Liver (tissue), 9 donors: Measurements from ENCODE around the gene JAKMIP1. TPM values are rescaled to one million over a fixed set of nuclear protein-coding genes. Genes with fewer than 3 reads are reported as not detected.

Source experiments
- DNase-seq: peaks from one replicate; pipeline ENCODE4 v3.0.0-alpha.2; 2017; ENCODE audit warnings: low spot score
- H3K27ac ChIP-seq, 2 donors: one replicate each; pipeline ENCODE4 v1.7.0; 2013; ENCODE audit warnings: inconsistent platforms in 2 of 2, low read length in 2 of 2, control low read depth in 1 of 2, low read depth in 1 of 2, mild to moderate bottlenecking in 1 of 2
- H3K27me3 ChIP-seq, 4 donors: one replicate each; pipeline versions ENCODE4 v1.6.1 to v1.7.0; 2013; ENCODE audit warnings: low read length in 3 of 4, inconsistent platforms in 1 of 4, mild to moderate bottlenecking in 1 of 4, moderate library complexity in 1 of 4; ENCODE audit not compliant: control insufficient read depth in 4 of 4, insufficient read depth in 4 of 4
- H3K36me3 ChIP-seq, 4 donors: one replicate each; pipeline versions ENCODE4 v1.6.1 to v1.7.0; 2013; ENCODE audit warnings: low read length in 3 of 4, mild to moderate bottlenecking in 3 of 4, low read depth in 1 of 4, moderate library complexity in 1 of 4; ENCODE audit not compliant: control insufficient read depth in 4 of 4, insufficient read depth in 3 of 4
- H3K4me1 ChIP-seq, 4 donors: one replicate each; pipeline versions ENCODE4 v1.6.1 to v1.7.0; 2013; ENCODE audit warnings: low read length in 3 of 4, mild to moderate bottlenecking in 3 of 4, moderate library complexity in 1 of 4; ENCODE audit not compliant: control insufficient read depth in 4 of 4, insufficient read depth in 4 of 4
- H3K4me3 ChIP-seq, 3 donors: one replicate each; pipeline versions ENCODE4 v1.6.1 to v1.7.0; 2013; ENCODE audit warnings: low read length in 3 of 3, control low read depth in 1 of 3, low read depth in 1 of 3, mild to moderate bottlenecking in 1 of 3
- H3K9ac ChIP-seq, 2 donors: one replicate each; pipeline ENCODE4 v1.7.0; 2013; ENCODE audit warnings: low read length in 2 of 2, mild to moderate bottlenecking in 2 of 2, moderate library complexity in 2 of 2, control low read depth in 1 of 2, low read depth in 1 of 2
- H3K9me3 ChIP-seq, 4 donors: one replicate each; pipeline versions ENCODE4 v1.6.1 to v1.7.0; 2013; ENCODE audit warnings: low read length in 3 of 4; ENCODE audit not compliant: control insufficient read depth in 4 of 4
- EGR1 ChIP-seq, 2 donors: IDR thresholded peaks; 2 replicates each; pipeline ENCODE4 v1.6.1; 2016 to 2018; ENCODE audit warnings: antibody characterized with exemption in 2 of 2, low read depth in 2 of 2
- FOXA2 ChIP-seq: IDR thresholded peaks from 2 replicates; pipeline ENCODE4 v1.6.1; 2016; ENCODE audit warnings: antibody characterized with exemption
- GABPA ChIP-seq, 2 donors: IDR thresholded peaks in 1 of 2; conservative IDR thresholded peaks in 1 of 2; 2 replicates each; pipeline ENCODE4 v1.6.1; 2016; ENCODE audit warnings: antibody characterized with exemption in 2 of 2, mild to moderate bottlenecking in 1 of 2, moderate library complexity in 1 of 2
- HNF4A ChIP-seq, 2 donors: conservative IDR thresholded peaks; 2 replicates each; pipeline ENCODE4 v1.6.1; 2016; ENCODE audit warnings: antibody characterized with exemption in 2 of 2, mild to moderate bottlenecking in 2 of 2
- HNF4G ChIP-seq: IDR thresholded peaks from 2 replicates; pipeline ENCODE4 v1.6.1; 2016; ENCODE audit warnings: antibody characterized with exemption
- JUND ChIP-seq, 2 donors: IDR thresholded peaks; 2 replicates each; pipeline ENCODE4 v1.6.1; 2016; ENCODE audit warnings: antibody characterized with exemption in 2 of 2
- RAD21 ChIP-seq, 2 donors: IDR thresholded peaks; 2 replicates each; pipeline ENCODE4 v1.6.1; 2016; ENCODE audit warnings: antibody characterized with exemption in 2 of 2, mild to moderate bottlenecking in 2 of 2
- TAF1 ChIP-seq: conservative IDR thresholded peaks from 2 replicates; pipeline ENCODE4 v1.6.1; 2016; ENCODE audit warnings: antibody characterized with exemption, mild to moderate bottlenecking
- YY1 ChIP-seq: IDR thresholded peaks from 2 replicates; pipeline ENCODE4 v1.6.1; 2016; ENCODE audit warnings: antibody characterized with exemption, mild to moderate bottlenecking
- WGBS: extraction: QIAGEN DNeasy Blood & Tissue Kit; methylation state at CpG from one replicate; pipeline ENCODE4 v1.1.7; 2013; 5-methylcytosine and 5-hydroxymethylcytosine counted together
- polyA plus RNA-seq, 2 donors: library from polyadenylated mRNA; stranded (reverse) in 1 of 2; unstranded in 1 of 2; fragments of 200-250 nt in 1 of 2; fragments of >200 nt in 1 of 2; fragmentation: Nextera tagmentation in 1 of 2; extraction: Ambion mirVana in 1 of 2; gene quantifications; one replicate each; pipeline versions ENCODE4 v1.2.1 to v1.2.3, GENCODE V29; 2013 to 2015
- total RNA-seq, 2 donors: library from RNA; depleted of rRNA; stranded (reverse); fragments of >200 nt; gene quantifications; one replicate each; pipeline ENCODE4 v1.2.3, GENCODE V29; 2014
- TF ChIP-seq, protein P1 (sequence below): IDR thresholded peaks from 2 replicates; pipeline ENCODE4 v1.6.1; 2016; ENCODE audit warnings: antibody characterized with exemption, mild to moderate bottlenecking
- TF ChIP-seq, protein P2 (sequence below): IDR thresholded peaks from 2 replicates; pipeline ENCODE4 v1.6.1; 2016; ENCODE audit warnings: antibody characterized with exemption
- TF ChIP-seq, protein P3 (sequence below): fragments of 150-350 bp; IDR thresholded peaks from 2 replicates; pipeline ENCODE4 v1.5.1; 2017; ENCODE audit warnings: improper control_type of control experiment, low read depth, low read length; ENCODE audit not compliant: missing input control
- donor health status: healthy.
- donor health status: healthy.
- donor health status: healthy.
- donor health status: healthy.
- donor health status: healthy.

The JAKMIP1 gene
- total and polyA plus RNA-seq, 4 donors, result 0.08 to 0.50 TPM; not detected in 2

DNA sequence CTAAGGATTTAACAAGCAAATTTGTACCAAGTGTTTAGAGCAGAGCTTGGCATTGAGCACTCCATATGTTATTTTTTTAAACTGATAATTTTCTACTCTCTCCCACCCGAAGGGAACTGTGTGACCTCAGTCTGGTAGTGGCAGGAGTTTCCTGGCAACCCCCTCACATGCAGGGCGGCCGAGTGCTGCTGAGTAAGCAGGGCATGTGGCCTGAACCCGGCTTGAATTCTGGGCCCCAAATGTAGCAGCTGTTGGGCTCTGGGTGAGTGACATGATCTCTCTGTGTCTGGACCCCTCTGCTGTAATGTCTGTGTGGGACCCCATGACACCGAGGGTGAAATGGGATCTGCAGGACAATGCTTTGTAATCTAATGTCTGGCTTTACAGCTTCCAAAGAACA, 168.5 kb downstream of the JAKMIP1 start:
- H3K27ac ChIP-seq, result no peak overlapping the region
- H3K9ac ChIP-seq, result no peak overlapping the region
- H3K27me3 ChIP-seq, result no peaks in the 10 kb centered on the region
- no peak for TF ChIP-seq FOXA2
- TF ChIP-seq JUND (IDR thresholded peaks at IDR 0.05), result no peak
- TF ChIP-seq GABPA (IDR thresholded peaks at IDR 0.05 in 1 of 2, conservative IDR thresholded peaks at IDR 0.05 in 1 of 2), result no peak
- TF ChIP-seq, protein P1, sequence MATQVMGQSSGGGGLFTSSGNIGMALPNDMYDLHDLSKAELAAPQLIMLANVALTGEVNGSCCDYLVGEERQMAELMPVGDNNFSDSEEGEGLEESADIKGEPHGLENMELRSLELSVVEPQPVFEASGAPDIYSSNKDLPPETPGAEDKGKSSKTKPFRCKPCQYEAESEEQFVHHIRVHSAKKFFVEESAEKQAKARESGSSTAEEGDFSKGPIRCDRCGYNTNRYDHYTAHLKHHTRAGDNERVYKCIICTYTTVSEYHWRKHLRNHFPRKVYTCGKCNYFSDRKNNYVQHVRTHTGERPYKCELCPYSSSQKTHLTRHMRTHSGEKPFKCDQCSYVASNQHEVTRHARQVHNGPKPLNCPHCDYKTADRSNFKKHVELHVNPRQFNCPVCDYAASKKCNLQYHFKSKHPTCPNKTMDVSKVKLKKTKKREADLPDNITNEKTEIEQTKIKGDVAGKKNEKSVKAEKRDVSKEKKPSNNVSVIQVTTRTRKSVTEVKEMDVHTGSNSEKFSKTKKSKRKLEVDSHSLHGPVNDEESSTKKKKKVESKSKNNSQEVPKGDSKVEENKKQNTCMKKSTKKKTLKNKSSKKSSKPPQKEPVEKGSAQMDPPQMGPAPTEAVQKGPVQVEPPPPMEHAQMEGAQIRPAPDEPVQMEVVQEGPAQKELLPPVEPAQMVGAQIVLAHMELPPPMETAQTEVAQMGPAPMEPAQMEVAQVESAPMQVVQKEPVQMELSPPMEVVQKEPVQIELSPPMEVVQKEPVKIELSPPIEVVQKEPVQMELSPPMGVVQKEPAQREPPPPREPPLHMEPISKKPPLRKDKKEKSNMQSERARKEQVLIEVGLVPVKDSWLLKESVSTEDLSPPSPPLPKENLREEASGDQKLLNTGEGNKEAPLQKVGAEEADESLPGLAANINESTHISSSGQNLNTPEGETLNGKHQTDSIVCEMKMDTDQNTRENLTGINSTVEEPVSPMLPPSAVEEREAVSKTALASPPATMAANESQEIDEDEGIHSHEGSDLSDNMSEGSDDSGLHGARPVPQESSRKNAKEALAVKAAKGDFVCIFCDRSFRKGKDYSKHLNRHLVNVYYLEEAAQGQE, result no peak
- TF ChIP-seq YY1, result no peak
- no peak for TF ChIP-seq RAD21 (IDR thresholded peaks at IDR 0.05)
- TF ChIP-seq HNF4A (conservative IDR thresholded peaks at IDR 0.05), result no peak
- TF ChIP-seq, protein P2, sequence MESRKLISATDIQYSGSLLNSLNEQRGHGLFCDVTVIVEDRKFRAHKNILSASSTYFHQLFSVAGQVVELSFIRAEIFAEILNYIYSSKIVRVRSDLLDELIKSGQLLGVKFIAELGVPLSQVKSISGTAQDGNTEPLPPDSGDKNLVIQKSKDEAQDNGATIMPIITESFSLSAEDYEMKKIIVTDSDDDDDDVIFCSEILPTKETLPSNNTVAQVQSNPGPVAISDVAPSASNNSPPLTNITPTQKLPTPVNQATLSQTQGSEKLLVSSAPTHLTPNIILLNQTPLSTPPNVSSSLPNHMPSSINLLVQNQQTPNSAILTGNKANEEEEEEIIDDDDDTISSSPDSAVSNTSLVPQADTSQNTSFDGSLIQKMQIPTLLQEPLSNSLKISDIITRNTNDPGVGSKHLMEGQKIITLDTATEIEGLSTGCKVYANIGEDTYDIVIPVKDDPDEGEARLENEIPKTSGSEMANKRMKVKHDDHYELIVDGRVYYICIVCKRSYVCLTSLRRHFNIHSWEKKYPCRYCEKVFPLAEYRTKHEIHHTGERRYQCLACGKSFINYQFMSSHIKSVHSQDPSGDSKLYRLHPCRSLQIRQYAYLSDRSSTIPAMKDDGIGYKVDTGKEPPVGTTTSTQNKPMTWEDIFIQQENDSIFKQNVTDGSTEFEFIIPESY, result no peak
- TF ChIP-seq HNF4G, result no peak
- no peak for TF ChIP-seq TAF1
- no peak for DNase-seq
- WGBS, result 67% methylated on average over 5 of the region's 5 CpGs
- H3K4me1 ChIP-seq, result no peaks in the 10 kb centered on the region
- no peaks in the 10 kb centered on the region for H3K36me3 ChIP-seq
- H3K4me3 ChIP-seq, result no peak overlapping the region
- H3K9me3 ChIP-seq, result no peaks in the 10 kb centered on the region

DNA sequence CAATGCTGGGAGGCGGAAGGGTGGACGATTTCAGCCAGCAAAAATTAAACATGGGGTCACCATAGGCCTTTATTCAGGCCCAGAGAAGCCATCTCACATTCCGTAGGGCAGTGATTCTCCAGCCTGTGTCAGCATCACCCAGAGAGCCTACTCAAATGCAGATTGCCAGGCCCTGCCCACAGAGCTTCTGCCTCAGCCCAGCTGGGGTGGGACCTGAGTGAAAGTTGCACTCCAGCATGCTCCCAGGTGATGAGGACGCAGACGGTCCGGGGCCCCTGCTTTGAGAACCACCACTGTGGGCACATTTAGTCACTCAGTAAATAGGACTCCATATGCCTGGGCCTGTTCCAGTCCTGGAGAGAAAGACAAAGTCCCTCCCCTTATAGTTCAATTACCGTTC, 169.7 kb downstream of the JAKMIP1 start:
- no peak overlapping the region for H3K4me3 ChIP-seq
- no peak overlapping the region for H3K9ac ChIP-seq
- DNase-seq, result no peak
- H3K9me3 ChIP-seq, result no peaks in the 10 kb centered on the region
- WGBS, result 86% methylated on average over 7 of the region's 7 CpGs
- H3K27me3 ChIP-seq, result no peaks in the 10 kb centered on the region
- no peaks in the 10 kb centered on the region for H3K36me3 ChIP-seq
- no peak overlapping the region for H3K27ac ChIP-seq
- TF ChIP-seq YY1, result no peak
- TF ChIP-seq, protein P3, sequence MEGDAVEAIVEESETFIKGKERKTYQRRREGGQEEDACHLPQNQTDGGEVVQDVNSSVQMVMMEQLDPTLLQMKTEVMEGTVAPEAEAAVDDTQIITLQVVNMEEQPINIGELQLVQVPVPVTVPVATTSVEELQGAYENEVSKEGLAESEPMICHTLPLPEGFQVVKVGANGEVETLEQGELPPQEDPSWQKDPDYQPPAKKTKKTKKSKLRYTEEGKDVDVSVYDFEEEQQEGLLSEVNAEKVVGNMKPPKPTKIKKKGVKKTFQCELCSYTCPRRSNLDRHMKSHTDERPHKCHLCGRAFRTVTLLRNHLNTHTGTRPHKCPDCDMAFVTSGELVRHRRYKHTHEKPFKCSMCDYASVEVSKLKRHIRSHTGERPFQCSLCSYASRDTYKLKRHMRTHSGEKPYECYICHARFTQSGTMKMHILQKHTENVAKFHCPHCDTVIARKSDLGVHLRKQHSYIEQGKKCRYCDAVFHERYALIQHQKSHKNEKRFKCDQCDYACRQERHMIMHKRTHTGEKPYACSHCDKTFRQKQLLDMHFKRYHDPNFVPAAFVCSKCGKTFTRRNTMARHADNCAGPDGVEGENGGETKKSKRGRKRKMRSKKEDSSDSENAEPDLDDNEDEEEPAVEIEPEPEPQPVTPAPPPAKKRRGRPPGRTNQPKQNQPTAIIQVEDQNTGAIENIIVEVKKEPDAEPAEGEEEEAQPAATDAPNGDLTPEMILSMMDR, result no peak
- no peaks in the 10 kb centered on the region for H3K4me1 ChIP-seq

DNA sequence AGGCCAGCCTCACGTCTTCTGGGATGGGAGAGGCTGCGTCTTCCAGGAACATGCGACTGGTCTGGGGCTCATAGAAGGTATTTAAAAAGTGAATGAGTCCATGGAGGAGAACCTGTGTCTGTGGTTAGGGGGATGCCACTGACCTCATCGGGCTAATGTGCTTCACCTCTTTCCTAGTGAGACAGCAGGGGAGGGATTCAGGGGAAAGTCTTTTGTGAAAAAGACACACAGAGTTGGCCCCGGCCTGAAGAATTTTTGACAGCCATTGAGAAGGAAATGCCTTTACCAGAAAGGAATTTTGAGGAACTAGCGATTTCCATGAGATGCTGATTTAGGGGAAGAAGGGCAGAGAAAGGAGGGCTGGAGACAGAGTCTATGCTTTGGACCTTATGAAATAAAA, 171.1 kb downstream of the JAKMIP1 start:
- H3K4me1 ChIP-seq, result no peaks in the 10 kb centered on the region
- H3K4me3 ChIP-seq, result no peak overlapping the region
- H3K36me3 ChIP-seq, result no peaks in the 10 kb centered on the region
- H3K27ac ChIP-seq, result no peak overlapping the region
- no peak for DNase-seq
- no peaks in the 10 kb centered on the region for H3K9me3 ChIP-seq
- WGBS, result 73% methylated on average over 6 of the region's 6 CpGs
- no peaks in the 10 kb centered on the region for H3K27me3 ChIP-seq
- H3K9ac ChIP-seq, result no peak overlapping the region
- TF ChIP-seq HNF4G (no peak), EGR1 (IDR thresholded peaks at IDR 0.05; ENCODE audit: low read depth in 2 of 2) (no peak), RAD21 (IDR thresholded peaks at IDR 0.05) (no peak), JUND (IDR thresholded peaks at IDR 0.05) (no peak)
- TF ChIP-seq, protein P1, result no peak
- TF ChIP-seq, protein P2, result no peak
